GM21381 (cell line): ENCODE measurements around the gene UBL4A.

ENCODE experiments used
- ATAC-seq: cut with Tn5 transposase; IDR thresholded peaks from one replicate; pipeline ENCODE4 v1.9.1; 2021; ENCODE audit warnings: mild to moderate bottlenecking, moderate library complexity; ENCODE audit not compliant: unreplicated experiment

Gene UBL4A

GRCh38 chrX:154466036-154466435 is 20.4 kb downstream of the UBL4A start:
- no peak for ATAC-seq

GRCh38 chrX:154465601-154466000 is 20.8 kb downstream of the UBL4A start:
- ATAC-seq: no peak

GRCh38 chrX:154464806-154465365 is 21.5 kb downstream of the UBL4A start:
- no peak for ATAC-seq

GRCh38 chrX:154463611-154464220 is 22.7 kb downstream of the UBL4A start:
- no peak for ATAC-seq

- ATAC-seq: no peak
Measured at GRCh38 chrX:154462396-154462795, 24.0 kb downstream of the UBL4A start.

GRCh38 chrX:154460326-154460725 is 26.1 kb downstream of the UBL4A start:
- ATAC-seq: no peak

GRCh38 chrX:154459832-154460231 is 26.6 kb downstream of the UBL4A start:
- ATAC-seq: no peak

GRCh38 chrX:154458954-154459778 is 27.2 kb downstream of the UBL4A start:
- ATAC-seq: no peak

- peak; percentile 61 for ATAC-seq
Measured at GRCh38 chrX:154458116-154458953, 28.1 kb downstream of the UBL4A start, which contains the start of gene PLXNA3. Gene PLXNA3, plus strand, starts transcription at chrX:154458281. Its CDS starts 1,903 bp downstream, at chrX:154460184.

GRCh38 chrX:154457491-154458115 is 28.8 kb downstream of the UBL4A start:
- peak; percentile 58 for ATAC-seq

- ATAC-seq: no peak
Measured at GRCh38 chrX:154452823-154453222, 33.6 kb downstream of the UBL4A start.

- no peak for ATAC-seq
Measured at GRCh38 chrX:154450312-154450711, 36.1 kb downstream of the UBL4A start.

GRCh38 chrX:154449618-154450017 is 36.8 kb downstream of the UBL4A start:
- no peak for ATAC-seq

GRCh38 chrX:154448484-154448883 is 37.9 kb downstream of the UBL4A start:
- no peak for ATAC-seq

GRCh38 chrX:154446430-154446829 is 40.0 kb downstream of the UBL4A start:
- no peak for ATAC-seq

- no peak for ATAC-seq
Measured at GRCh38 chrX:154445776-154446175, 40.6 kb downstream of the UBL4A start.

- no peak for ATAC-seq
Measured at GRCh38 chrX:154444755-154445246, 41.6 kb downstream of the UBL4A start.

GRCh38 chrX:154443992-154444754 is 42.2 kb downstream of the UBL4A start, which contains the start of gene FAM50A:
Gene FAM50A, plus strand, starts transcription at chrX:154444141. Its CDS starts 95 bp downstream, at chrX:154444236.
- peak; percentile 81 for ATAC-seq

GRCh38 chrX:154443479-154443910 is 42.9 kb downstream of the UBL4A start:
- ATAC-seq: no peak
